HG02623 (cell line): Measurements from ENCODE around the gene PTPRJ.

Source experiments
- ATAC-seq: cut with Tn5 transposase; IDR thresholded peaks from one replicate; pipeline ENCODE4 v1.9.1; 2021; ENCODE audit warnings: moderate library complexity; ENCODE audit not compliant: unreplicated experiment

Gene PTPRJ

GRCh38 chr11:48056325-48057183, 76.2 kb downstream of the PTPRJ start:
- ATAC-seq: no peak

GRCh38 chr11:48058064-48058463, 77.7 kb downstream of the PTPRJ start:
- ATAC-seq: no peak

- no peak for ATAC-seq
Measured at GRCh38 chr11:48058788-48059187, 78.4 kb downstream of the PTPRJ start.

- ATAC-seq: no peak
Measured at GRCh38 chr11:48062649-48063048, 82.3 kb downstream of the PTPRJ start.

- no peak for ATAC-seq
Measured at GRCh38 chr11:48063424-48063978, 83.1 kb downstream of the PTPRJ start.

- no peak for ATAC-seq
Measured at GRCh38 chr11:48064306-48064705, 83.9 kb downstream of the PTPRJ start.

GRCh38 chr11:48066881-48067800, 86.8 kb downstream of the PTPRJ start:
- no peak for ATAC-seq

GRCh38 chr11:48073031-48073861, 92.9 kb downstream of the PTPRJ start:
- ATAC-seq: no peak

- ATAC-seq: no peak
Measured at GRCh38 chr11:48074425-48075181, 94.2 kb downstream of the PTPRJ start.

- ATAC-seq: no peak
Measured at GRCh38 chr11:48075637-48076036, 95.3 kb downstream of the PTPRJ start.

- no peak for ATAC-seq
Measured at GRCh38 chr11:48077251-48077650, 96.9 kb downstream of the PTPRJ start.

GRCh38 chr11:48078689-48079088, 98.3 kb downstream of the PTPRJ start:
- no peak for ATAC-seq

GRCh38 chr11:48079596-48079995, 99.2 kb downstream of the PTPRJ start:
- no peak for ATAC-seq

- ATAC-seq: no peak
Measured at GRCh38 chr11:48080301-48080861, 100.0 kb downstream of the PTPRJ start.

- ATAC-seq: no peak
Measured at GRCh38 chr11:48081151-48082010, 101.0 kb downstream of the PTPRJ start.

- no peak for ATAC-seq
Measured at GRCh38 chr11:48082771-48083170, 102.4 kb downstream of the PTPRJ start.

GRCh38 chr11:48083421-48083820, 103.1 kb downstream of the PTPRJ start:
- ATAC-seq: no peak

- no peak for ATAC-seq
Measured at GRCh38 chr11:48085688-48086087, 105.3 kb downstream of the PTPRJ start.

GRCh38 chr11:48087422-48087821, 107.1 kb downstream of the PTPRJ start:
- no peak for ATAC-seq
